Measurements from ENCODE around the gene SCNN1B. TPM values are rescaled to one million over a fixed set of nuclear protein-coding genes. Genes with fewer than 3 reads are reported as not detected.
A peak's percentile ranks its signal among the peaks of the same experiment; 100 is the strongest.

The SCNN1B gene
- total RNA-seq, 4 donors from 2014 or later, result 142 to 729 (median 556) TPM

DNA sequence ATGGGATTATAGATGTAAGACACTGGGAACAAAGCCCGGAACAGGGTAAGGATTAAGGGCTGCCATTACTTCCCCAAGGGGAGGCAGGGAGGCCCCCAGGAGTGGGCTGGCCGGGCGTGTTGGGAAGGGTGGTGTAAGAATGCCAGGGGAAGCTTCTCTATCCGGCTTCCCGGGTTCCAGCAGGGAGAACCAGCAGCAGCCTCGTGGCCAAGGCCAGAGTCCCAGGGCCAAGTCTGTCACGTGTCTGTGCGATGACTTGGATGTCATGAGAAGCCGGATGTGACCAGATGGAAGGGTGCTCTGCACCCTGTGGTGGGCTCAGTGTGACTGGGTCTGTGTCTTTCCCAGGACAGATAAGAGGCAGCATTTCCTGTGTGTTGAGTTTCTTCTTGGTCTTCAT lies 52.1 kb downstream of the SCNN1B start:
- no peak for DNase-seq
- Histone ChIP-seq H3K27ac (no peak overlapping the region), H3K36me3 (no peaks in the 10 kb centered on the region), H3K4me3 (no peak overlapping the region), H3K9me3 (no peaks in the 10 kb centered on the region), H3K27me3 (no peaks in the 10 kb centered on the region), H3K4me1 (peaks cover 0 to 13% (median 6%) of the 10 kb centered on the region in 4 donors)
- intact Hi-C loops (cut with DNase I; ENCODE audit: low total_unique reads) (no loop called here), in situ Hi-C loops (cut with MboI; ENCODE audit: low pct_ligation_motif_present in 1 of 4, low pct_unique_long_range_greater_than_20kb in 1 of 4, low sequenced_read_pairs in 3 of 4) (no loop called here)
- TF ChIP-seq POLR2A (IDR thresholded peaks at IDR 0.05) (no peak), POLR2AphosphoS5 (IDR thresholded peaks at IDR 0.05) (no peak), EP300 (IDR thresholded peaks at IDR 0.05; ENCODE audit: low read depth) (no peak)
- TF ChIP-seq, protein P1, sequence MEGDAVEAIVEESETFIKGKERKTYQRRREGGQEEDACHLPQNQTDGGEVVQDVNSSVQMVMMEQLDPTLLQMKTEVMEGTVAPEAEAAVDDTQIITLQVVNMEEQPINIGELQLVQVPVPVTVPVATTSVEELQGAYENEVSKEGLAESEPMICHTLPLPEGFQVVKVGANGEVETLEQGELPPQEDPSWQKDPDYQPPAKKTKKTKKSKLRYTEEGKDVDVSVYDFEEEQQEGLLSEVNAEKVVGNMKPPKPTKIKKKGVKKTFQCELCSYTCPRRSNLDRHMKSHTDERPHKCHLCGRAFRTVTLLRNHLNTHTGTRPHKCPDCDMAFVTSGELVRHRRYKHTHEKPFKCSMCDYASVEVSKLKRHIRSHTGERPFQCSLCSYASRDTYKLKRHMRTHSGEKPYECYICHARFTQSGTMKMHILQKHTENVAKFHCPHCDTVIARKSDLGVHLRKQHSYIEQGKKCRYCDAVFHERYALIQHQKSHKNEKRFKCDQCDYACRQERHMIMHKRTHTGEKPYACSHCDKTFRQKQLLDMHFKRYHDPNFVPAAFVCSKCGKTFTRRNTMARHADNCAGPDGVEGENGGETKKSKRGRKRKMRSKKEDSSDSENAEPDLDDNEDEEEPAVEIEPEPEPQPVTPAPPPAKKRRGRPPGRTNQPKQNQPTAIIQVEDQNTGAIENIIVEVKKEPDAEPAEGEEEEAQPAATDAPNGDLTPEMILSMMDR (IDR thresholded peaks at IDR 0.05), result no peak
- WGBS, 2 donors (ENCODE audit: low coverage in 1 of 2), result 87% methylated on average over 9 of the region's 9 CpGs; no CpG with 5 or more reads in 1 of the 2 donors

DNA sequence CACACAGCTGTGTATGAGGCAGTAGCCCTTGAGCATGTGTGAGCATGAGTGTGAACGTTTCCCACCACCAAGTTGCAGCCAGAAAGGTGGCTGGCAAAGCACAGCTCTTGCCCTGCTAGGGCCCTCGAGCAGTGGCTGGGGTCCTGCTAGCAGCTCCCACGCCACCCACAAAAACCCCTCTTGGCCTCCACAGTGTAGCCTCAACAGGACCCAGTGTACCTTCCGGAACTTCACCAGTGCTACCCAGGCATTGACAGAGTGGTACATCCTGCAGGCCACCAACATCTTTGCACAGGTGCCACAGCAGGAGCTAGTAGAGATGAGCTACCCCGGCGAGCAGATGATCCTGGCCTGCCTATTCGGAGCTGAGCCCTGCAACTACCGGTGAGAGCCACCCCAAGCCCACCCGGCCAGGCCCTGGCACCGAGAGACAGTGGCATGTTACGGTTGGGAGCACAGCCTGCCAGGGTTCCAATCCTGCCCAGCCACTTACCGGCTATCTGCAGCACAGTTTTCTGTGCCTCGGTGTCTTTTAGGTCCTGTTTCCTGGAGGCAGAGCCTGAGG lies 53.1 kb downstream of the SCNN1B start:
- intact Hi-C loops (cut with DNase I; ENCODE audit: low total_unique reads), result no loop called here
- whole genome bisulfite sequencing, 2 donors (ENCODE audit: low coverage in 1 of 2), result 84 to 100% methylated on average over 1 to 13 of the region's 13 CpGs
- in situ Hi-C loops (cut with MboI; ENCODE audit: low pct_ligation_motif_present in 1 of 4, low pct_unique_long_range_greater_than_20kb in 1 of 4, low sequenced_read_pairs in 3 of 4), result no loop called here
- no peak overlapping the region for H3K4me3 ChIP-seq
- TF ChIP-seq, protein P1 (IDR thresholded peaks at IDR 0.05), result no peak
- no peak for TF ChIP-seq POLR2AphosphoS5 (IDR thresholded peaks at IDR 0.05)
- no peak for TF ChIP-seq EP300 (IDR thresholded peaks at IDR 0.05; ENCODE audit: low read depth)
- TF ChIP-seq POLR2A (IDR thresholded peaks at IDR 0.05), result no peak
- H3K9me3 ChIP-seq, result no peaks in the 10 kb centered on the region
- H3K27me3 ChIP-seq, result no peaks in the 10 kb centered on the region
- DNase-seq, result no peak
- H3K36me3 ChIP-seq, result no peaks in the 10 kb centered on the region
- peaks cover 0 to 13% (median 6%) of the 10 kb centered on the region in 4 donors for H3K4me1 ChIP-seq
- H3K27ac ChIP-seq, result no peak overlapping the region

DNA sequence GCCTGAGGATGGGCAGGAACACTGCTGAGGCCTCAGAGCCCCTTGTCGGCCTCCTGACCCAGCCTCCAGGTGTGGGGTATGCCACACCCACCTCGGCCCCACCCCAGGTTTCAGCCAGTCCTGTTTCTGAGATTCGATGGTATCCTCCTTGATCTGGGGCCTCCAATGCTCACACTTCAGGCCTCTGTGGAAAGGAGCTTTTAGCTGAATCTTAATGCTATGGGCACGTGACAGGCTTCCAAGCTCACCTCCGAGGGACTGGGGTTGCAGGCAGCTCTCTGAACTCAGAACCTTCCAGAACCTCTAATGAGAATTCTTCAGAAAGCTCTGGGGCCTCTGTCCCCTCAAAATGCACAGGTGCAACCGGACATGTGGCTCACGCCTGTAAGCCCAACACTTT lies 54.8 kb downstream of the SCNN1B start:
- in situ Hi-C loops (cut with MboI; ENCODE audit: low pct_ligation_motif_present in 1 of 4, low pct_unique_long_range_greater_than_20kb in 1 of 4, low sequenced_read_pairs in 3 of 4), result no loop called here
- no peak for DNase-seq
- Histone ChIP-seq H3K36me3 (no peaks in the 10 kb centered on the region), H3K27ac (no peak overlapping the region), H3K27me3 (no peaks in the 10 kb centered on the region), H3K9me3 (no peaks in the 10 kb centered on the region), H3K4me1 (peaks cover 3 to 12% (median 6%) of the 10 kb centered on the region in 4 donors), H3K4me3 (no peak overlapping the region)
- intact Hi-C loops (cut with DNase I; ENCODE audit: low total_unique reads), result no loop called here
- TF ChIP-seq POLR2AphosphoS5 (IDR thresholded peaks at IDR 0.05) (no peak), POLR2A (IDR thresholded peaks at IDR 0.05) (no peak), EP300 (IDR thresholded peaks at IDR 0.05; ENCODE audit: low read depth) (no peak)
- TF ChIP-seq, protein P1 (IDR thresholded peaks at IDR 0.05), result no peak
- 79% methylated on average over 6 of the region's 7 CpGs; no CpG with 5 or more reads in 1 of the 2 donors for WGBS, 2 donors (ENCODE audit: low coverage in 1 of 2)

DNA sequence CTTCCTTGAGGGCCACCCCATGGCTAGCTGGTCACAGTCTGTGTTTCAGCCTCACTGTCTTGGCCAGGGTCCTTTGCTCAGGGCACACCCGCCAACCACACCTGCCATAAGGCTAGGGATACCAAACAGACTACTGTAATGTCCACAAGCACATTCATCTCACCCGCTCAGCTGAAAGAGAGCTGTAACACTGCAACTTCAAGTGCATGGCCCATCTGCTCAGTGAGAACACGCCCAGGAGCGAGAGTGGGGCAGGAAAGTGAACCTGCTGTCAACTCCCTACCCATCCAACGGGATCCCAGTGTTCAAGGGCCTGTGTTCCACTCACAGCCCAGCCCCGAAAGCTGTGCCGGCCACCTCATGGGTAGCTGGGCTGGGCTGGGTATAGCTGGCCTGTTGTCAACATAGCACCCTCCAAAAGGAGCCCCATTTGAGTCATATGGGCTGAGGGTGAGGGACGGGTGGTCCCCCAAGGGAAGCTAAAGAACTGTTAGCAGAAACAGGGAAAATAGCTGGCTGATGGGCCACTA lies 55.7 kb downstream of the SCNN1B start:
- no peak overlapping the region for H3K4me3 ChIP-seq
- H3K27me3 ChIP-seq, result no peaks in the 10 kb centered on the region
- intact Hi-C loops (cut with DNase I; ENCODE audit: low total_unique reads) (no loop called here), in situ Hi-C loops (cut with MboI; ENCODE audit: low pct_ligation_motif_present in 1 of 4, low pct_unique_long_range_greater_than_20kb in 1 of 4, low sequenced_read_pairs in 3 of 4) (no loop called here)
- 70% methylated on average over 8 of the region's 8 CpGs; no CpG with 5 or more reads in 1 of the 2 donors for WGBS, 2 donors (ENCODE audit: low coverage in 1 of 2)
- no peak overlapping the region for H3K27ac ChIP-seq
- DNase-seq, result peak; percentile 42
- H3K36me3 ChIP-seq, result no peaks in the 10 kb centered on the region
- H3K9me3 ChIP-seq, result no peaks in the 10 kb centered on the region
- H3K4me1 ChIP-seq, result peaks cover 5 to 19% (median 13%) of the 10 kb centered on the region in 4 donors
- no peak for TF ChIP-seq EP300 (IDR thresholded peaks at IDR 0.05; ENCODE audit: low read depth)
- peak in 1 of 3 donors; percentile 32 for TF ChIP-seq POLR2AphosphoS5 (IDR thresholded peaks at IDR 0.05)
- TF ChIP-seq, protein P1 (IDR thresholded peaks at IDR 0.05), result no peak
- no peak for TF ChIP-seq POLR2A (IDR thresholded peaks at IDR 0.05)
